ENCODE results near the gene LINGO1. TPM values are rescaled to one million over a fixed set of nuclear protein-coding genes. Genes with fewer than 3 reads are reported as not detected.

The LINGO1 gene
- total and polyA plus RNA-seq, 2 donors (not counting 3 experiments of a cell fraction or from before 2014, with no cell fraction given): 0.15 to 0.33 TPM

GRCh38 chr15:77603611-77604336, 28.9 kb downstream of the LINGO1 start:
- TF ChIP-seq EZH2 (IDR thresholded peaks at IDR 0.05; ENCODE audit: borderline replicate concordance, low read depth, low read length, severe bottlenecking): no peak
- TF ChIP-seq MAX (IDR thresholded peaks at IDR 0.05; ENCODE audit: insufficient read depth, insufficient read length): no peak
- TF ChIP-seq POLR2A (IDR thresholded peaks at IDR 0.05; ENCODE audit: low read depth, low read length): no peak
- TF ChIP-seq JUN (IDR thresholded peaks at IDR 0.05; ENCODE audit: borderline replicate concordance, insufficient read depth, insufficient read length, low read depth): no peak
- TF ChIP-seq POLR2AphosphoS5 (IDR thresholded peaks at IDR 0.05; ENCODE audit: insufficient read depth, low read depth, low read length): no peak
- no peak for TF ChIP-seq FOS (IDR thresholded peaks at IDR 0.05; ENCODE audit: borderline replicate concordance, insufficient read depth, low read length)
- TF ChIP-seq GATA2 (IDR thresholded peaks at IDR 0.05; ENCODE audit: insufficient read depth, insufficient read length, low read depth, low read length): no peak
- no peak for TF ChIP-seq MYC (IDR thresholded peaks at IDR 0.05; ENCODE audit: low read depth, low read length)
- dilution Hi-C loops (cut with MboI; ENCODE audit: extremely low pct_ligation_motif_present, low sequenced_read_pairs) (no loop called here), intact Hi-C loops (cut with micrococcal nuclease) (no loop called here)
- no peak overlapping the region for H2AFZ ChIP-seq (ENCODE audit: low read depth, low read length)
- no peaks in the 10 kb centered on the region for H3K27me3 ChIP-seq (ENCODE audit: control insufficient read depth in 2 of 2, insufficient read depth in 2 of 2, low read length in 2 of 2)
- FAIRE-seq: no peak
- peaks cover 3% of the 10 kb centered on the region for H3K4me1 ChIP-seq (ENCODE audit: control insufficient read depth, extremely low read depth, insufficient read depth, low read length)
- H3K9me3 ChIP-seq (replicated peaks; ENCODE audit: control insufficient read depth, insufficient read depth, low read length): no peaks in the 10 kb centered on the region
- no peaks in the 10 kb centered on the region for H3K79me2 ChIP-seq (ENCODE audit: control insufficient read depth, insufficient read depth, low read length)
- no peaks in the 10 kb centered on the region for H3K36me3 ChIP-seq (ENCODE audit: control insufficient read depth in 2 of 2, extremely low read depth in 1 of 2, insufficient read depth in 2 of 2, low read length in 2 of 2)
- BruUV-seq (replicated peaks): no TSS peak
- POLR2A ChIA-PET: no interaction called here
- CTCF ChIA-PET: interaction anchor here (1.2 to 3.4 kb wide), 5 partner anchors 10 to 30 kb away, joined by 3 to 13 read pairs (median 5); no protein-coding TSS in a partner anchor
- DNase-seq (ENCODE audit: low read depth, low spot score): no peak
- H3K27ac ChIP-seq (ENCODE audit: insufficient read depth, low read depth, low read length): no peak overlapping the region
- H3K9me1 ChIP-seq (replicated peaks; ENCODE audit: control insufficient read depth, extremely low read depth, insufficient read depth, low read length): no peaks in the 10 kb centered on the region
- H4K20me1 ChIP-seq (replicated peaks; ENCODE audit: control insufficient read depth, extremely low read depth, insufficient read depth, low read length): no peaks in the 10 kb centered on the region
- H3K9ac ChIP-seq (replicated peaks; ENCODE audit: extremely low read depth, insufficient read depth, low read length): no peak overlapping the region
- no peak overlapping the region for H3K4me3 ChIP-seq (replicated peaks in 1 of 3; ENCODE audit: insufficient read depth in 1 of 3, low read depth in 1 of 3, low read length in 3 of 3)
- H3K4me2 ChIP-seq (ENCODE audit: insufficient read depth, low read length): no peak overlapping the region

Data from endothelial cell of umbilical vein (primary cell).